Adipocyte (in vitro differentiated cells): ENCODE results near the gene HSDL2.
"Not testable (repeated sequence)": the region's sequence is repeated elsewhere in the genome, so short reads cannot be mapped to it uniquely, and the experiment has no call there.

Experiments used
- DNase-seq: peaks from one replicate; pipeline ENCODE4 v3.0.0-alpha.2; 2015; ENCODE audit warnings: low read depth
- H3K27me3 ChIP-seq: replicated peaks from 2 replicates; pipeline ENCODE4 v1.7.0; 2013; ENCODE audit warnings: mild to moderate bottlenecking, low read length, moderate library complexity; ENCODE audit not compliant: control insufficient read depth, insufficient read depth
- H3K36me3 ChIP-seq: 2 replicates; pipeline ENCODE4 v1.7.0; 2013; ENCODE audit warnings: low read length, mild to moderate bottlenecking, moderate library complexity; ENCODE audit not compliant: control insufficient read depth, insufficient read depth, severe bottlenecking
- H3K4me1 ChIP-seq: 2 replicates; pipeline ENCODE4 v1.7.0; 2013; ENCODE audit warnings: mild to moderate bottlenecking, low read length, moderate library complexity; ENCODE audit not compliant: control insufficient read depth, insufficient read depth
- H3K4me3 ChIP-seq: 2 replicates; pipeline ENCODE4 v1.7.0; 2013; ENCODE audit warnings: mild to moderate bottlenecking, low read length, moderate library complexity
- H3K9ac ChIP-seq: 2 replicates; pipeline ENCODE4 v1.7.0; 2013; ENCODE audit warnings: mild to moderate bottlenecking, low read length, moderate library complexity
- H3K9me3 ChIP-seq: 2 replicates; pipeline ENCODE4 v1.7.0; 2013; ENCODE audit warnings: mild to moderate bottlenecking, low read length, moderate library complexity; ENCODE audit not compliant: control insufficient read depth

Gene HSDL2

DNA sequence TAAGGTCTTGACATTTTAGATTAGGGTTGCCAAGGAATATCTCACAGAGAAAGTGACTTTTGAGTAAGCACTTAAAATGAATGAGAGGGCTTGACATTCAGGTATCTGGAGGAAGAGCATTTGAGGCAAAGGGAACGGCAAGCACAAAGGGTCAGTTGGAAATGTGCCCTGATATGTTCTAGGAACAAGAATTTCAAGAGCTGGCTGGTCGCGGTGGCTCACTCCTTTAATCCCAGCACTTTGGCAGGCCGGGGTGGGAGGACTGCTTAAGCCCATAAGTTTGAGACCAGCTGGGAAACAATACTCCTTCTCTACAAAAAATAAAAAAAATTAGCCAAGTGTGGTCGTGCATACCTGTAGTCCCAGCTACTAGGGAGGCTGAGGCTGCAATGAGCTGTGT, 123.3 kb downstream of the HSDL2 start:
- Histone ChIP-seq H3K4me1 (peaks cover 5% of the 10 kb centered on the region), H3K36me3 (no peaks in the 10 kb centered on the region), H3K27me3 (no peaks in the 10 kb centered on the region), H3K4me3 (no peak overlapping the region), H3K9ac (no peak overlapping the region), H3K9me3 (no peaks in the 10 kb centered on the region)
- DNase-seq, result no peak

DNA sequence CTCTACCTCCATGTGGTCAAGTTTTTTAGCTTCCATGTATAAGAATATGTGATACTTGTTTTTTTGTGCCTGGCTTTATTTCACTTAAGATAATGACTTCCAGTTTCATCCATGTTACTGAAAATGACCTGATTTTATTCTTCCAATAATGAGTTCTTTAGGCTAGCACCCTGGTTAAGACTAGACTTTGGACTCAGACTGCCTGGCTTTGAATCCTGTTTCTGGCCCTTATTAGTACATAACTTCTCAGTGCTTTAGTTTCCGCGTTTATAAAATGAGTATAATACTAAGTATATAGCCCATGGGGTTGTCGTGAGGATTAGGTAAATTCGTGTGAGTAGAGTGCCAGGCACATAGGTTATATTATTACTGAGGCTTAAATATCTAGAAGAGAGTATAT, 125.2 kb downstream of the HSDL2 start:
- Histone ChIP-seq H3K4me3 (no peak overlapping the region), H3K36me3 (no peaks in the 10 kb centered on the region), H3K27me3 (no peaks in the 10 kb centered on the region), H3K9me3 (no peaks in the 10 kb centered on the region), H3K9ac (no peak overlapping the region), H3K4me1 (peaks cover 5% of the 10 kb centered on the region)
- no peak for DNase-seq

GRCh38 chr9:112505607-112506006, 125.7 kb downstream of the HSDL2 start:
- Histone ChIP-seq H3K9me3 (no peaks in the 10 kb centered on the region), H3K4me1 (peaks cover 5% of the 10 kb centered on the region), H3K4me3 (no peak overlapping the region), H3K27me3 (no peaks in the 10 kb centered on the region), H3K36me3 (no peaks in the 10 kb centered on the region), H3K9ac (no peak overlapping the region)
- no peak for DNase-seq

DNA sequence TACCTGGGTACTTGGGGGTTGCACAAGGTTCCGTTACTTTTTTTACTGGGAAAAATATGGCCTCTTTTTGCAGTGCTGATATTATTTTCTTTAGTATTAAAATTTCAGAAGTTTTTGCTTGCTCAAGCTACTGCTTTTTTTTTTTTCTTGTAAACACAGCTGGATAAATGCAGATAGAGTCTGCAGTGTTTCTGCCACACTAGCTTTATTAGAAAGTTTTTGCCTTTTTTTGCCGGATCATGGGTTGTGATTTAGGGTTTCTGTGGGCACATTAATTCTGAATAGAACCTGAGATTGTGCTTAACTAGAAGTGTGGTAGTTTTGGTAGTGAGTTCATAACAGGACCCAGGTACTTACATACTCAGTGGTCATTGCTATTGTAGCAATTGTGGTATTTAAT, 126.7 kb downstream of the HSDL2 start:
- Histone ChIP-seq H3K36me3 (no peaks in the 10 kb centered on the region), H3K9ac (no peak overlapping the region), H3K27me3 (no peaks in the 10 kb centered on the region), H3K9me3 (no peaks in the 10 kb centered on the region), H3K4me1 (peaks cover 5% of the 10 kb centered on the region), H3K4me3 (no peak overlapping the region)
- DNase-seq, result no peak

- Histone ChIP-seq H3K9ac (no peak overlapping the region), H3K27me3 (no peaks in the 10 kb centered on the region), H3K4me3 (no peak overlapping the region), H3K36me3 (no peaks in the 10 kb centered on the region), H3K9me3 (no peaks in the 10 kb centered on the region), H3K4me1 (peaks cover 5% of the 10 kb centered on the region)
- DNase-seq, result no peak
These were observed 127.2 kb downstream of the HSDL2 start for GRCh38 chr9:112507001-112507680.

- Histone ChIP-seq H3K4me1 (no peaks in the 10 kb centered on the region), H3K9ac (no peak overlapping the region), H3K27me3 (no peaks in the 10 kb centered on the region), H3K36me3 (no peaks in the 10 kb centered on the region), H3K9me3 (no peaks in the 10 kb centered on the region), H3K4me3 (no peak overlapping the region)
- DNase-seq, result no peak
These were observed 128.5 kb downstream of the HSDL2 start for GRCh38 chr9:112508377-112508776.

GRCh38 chr9:112512377-112512776, 132.5 kb downstream of the HSDL2 start:
- not testable (repeated sequence) for DNase-seq, H3K27me3 ChIP-seq, H3K4me1 ChIP-seq, H3K9ac ChIP-seq, H3K36me3 ChIP-seq, H3K4me3 ChIP-seq, H3K9me3 ChIP-seq

GRCh38 chr9:112516769-112517168, 136.9 kb downstream of the HSDL2 start:
- Histone ChIP-seq H3K9ac (no peak overlapping the region), H3K27me3 (no peaks in the 10 kb centered on the region), H3K36me3 (no peaks in the 10 kb centered on the region), H3K9me3 (no peaks in the 10 kb centered on the region), H3K4me3 (no peak overlapping the region), H3K4me1 (no peaks in the 10 kb centered on the region)
- no peak for DNase-seq

DNA sequence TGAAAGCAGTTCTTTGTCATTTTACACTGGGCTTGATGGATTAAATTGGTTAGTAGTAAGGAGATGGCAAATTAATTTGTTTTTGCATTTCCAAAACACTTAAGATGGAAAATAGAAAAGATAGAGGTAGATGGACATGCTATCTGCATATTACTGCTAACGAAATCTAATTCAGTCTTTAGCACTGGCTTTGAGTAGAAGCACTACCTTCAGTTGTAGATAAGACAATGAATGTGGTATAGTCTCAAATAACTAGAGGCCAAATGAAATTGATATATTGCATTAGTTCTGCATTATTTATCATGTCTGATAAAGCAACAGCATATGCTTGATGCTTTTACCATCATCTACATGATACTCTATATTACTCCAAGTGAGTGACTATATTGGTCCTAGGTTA, 140.2 kb downstream of the HSDL2 start:
- H3K27me3 ChIP-seq, result no peaks in the 10 kb centered on the region
- H3K9me3 ChIP-seq, result no peaks in the 10 kb centered on the region
- H3K4me3 ChIP-seq, result no peak overlapping the region
- H3K36me3 ChIP-seq, result no peaks in the 10 kb centered on the region
- no peak overlapping the region for H3K9ac ChIP-seq
- no peak for DNase-seq
- no peaks in the 10 kb centered on the region for H3K4me1 ChIP-seq

- H3K9ac ChIP-seq, result no peak overlapping the region
- no peaks in the 10 kb centered on the region for H3K4me1 ChIP-seq
- no peaks in the 10 kb centered on the region for H3K36me3 ChIP-seq
- H3K27me3 ChIP-seq, result no peaks in the 10 kb centered on the region
- no peak overlapping the region for H3K4me3 ChIP-seq
- no peak for DNase-seq
- H3K9me3 ChIP-seq, result no peaks in the 10 kb centered on the region
These were observed 140.7 kb downstream of the HSDL2 start for GRCh38 chr9:112520656-112521055.
